Esophagus muscularis mucosa (tissue), 4 donors: ENCODE data around the gene CAPN7.

Experiments used
- EP300 ChIP-seq: sonication (generic); formaldehyde crosslinking; IDR thresholded peaks from one replicate; pipeline ENCODE4 v1.6.1; 2017; ENCODE audit warnings: antibody characterized with exemption
- POLR2A ChIP-seq: fragments of 450-650 bp; IDR thresholded peaks from one replicate; pipeline ENCODE4 v1.6.1; 2017; ENCODE audit warnings: antibody characterized with exemption, moderate library complexity, mild to moderate bottlenecking, low read depth
- POLR2AphosphoS5 ChIP-seq, 2 donors: sonication (generic); formaldehyde crosslinking; IDR thresholded peaks; one replicate each; pipeline ENCODE4 v1.6.1; 2017; ENCODE audit warnings: antibody characterized with exemption in 2 of 2
- TF ChIP-seq, protein P1 (sequence below), 3 experiments: fragments of 200-600 bp in 2 of 3; fragments of 450-650 bp in 1 of 3; sonication (generic) in 2 of 3; IDR thresholded peaks; one replicate each; pipeline ENCODE4 v1.5.1; 2017 to 2019; ENCODE audit warnings: antibody characterized with exemption in 3 of 3, mild to moderate bottlenecking in 2 of 3, moderate library complexity in 1 of 3

DNA sequence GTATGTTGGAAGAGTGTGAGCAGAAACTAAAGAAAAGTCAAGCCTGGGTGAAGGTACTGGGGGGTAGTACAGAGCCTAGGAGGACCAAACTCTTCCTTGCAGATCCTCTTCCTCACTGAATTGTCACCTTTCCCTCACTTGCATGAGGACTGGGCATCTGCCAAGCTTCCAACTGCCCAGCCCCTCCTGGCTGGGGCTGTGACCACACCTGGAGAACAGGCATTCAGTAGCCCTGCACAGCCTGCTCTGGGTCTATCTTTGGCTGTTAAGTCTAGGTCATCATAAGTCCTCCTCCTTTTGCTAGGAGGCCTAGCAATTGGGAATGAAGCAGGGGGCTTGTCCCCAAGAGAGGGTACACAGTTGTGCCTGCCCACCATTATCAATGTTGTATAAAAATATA is 55.2 kb downstream of the CAPN7 start:
- TF ChIP-seq, protein P1, sequence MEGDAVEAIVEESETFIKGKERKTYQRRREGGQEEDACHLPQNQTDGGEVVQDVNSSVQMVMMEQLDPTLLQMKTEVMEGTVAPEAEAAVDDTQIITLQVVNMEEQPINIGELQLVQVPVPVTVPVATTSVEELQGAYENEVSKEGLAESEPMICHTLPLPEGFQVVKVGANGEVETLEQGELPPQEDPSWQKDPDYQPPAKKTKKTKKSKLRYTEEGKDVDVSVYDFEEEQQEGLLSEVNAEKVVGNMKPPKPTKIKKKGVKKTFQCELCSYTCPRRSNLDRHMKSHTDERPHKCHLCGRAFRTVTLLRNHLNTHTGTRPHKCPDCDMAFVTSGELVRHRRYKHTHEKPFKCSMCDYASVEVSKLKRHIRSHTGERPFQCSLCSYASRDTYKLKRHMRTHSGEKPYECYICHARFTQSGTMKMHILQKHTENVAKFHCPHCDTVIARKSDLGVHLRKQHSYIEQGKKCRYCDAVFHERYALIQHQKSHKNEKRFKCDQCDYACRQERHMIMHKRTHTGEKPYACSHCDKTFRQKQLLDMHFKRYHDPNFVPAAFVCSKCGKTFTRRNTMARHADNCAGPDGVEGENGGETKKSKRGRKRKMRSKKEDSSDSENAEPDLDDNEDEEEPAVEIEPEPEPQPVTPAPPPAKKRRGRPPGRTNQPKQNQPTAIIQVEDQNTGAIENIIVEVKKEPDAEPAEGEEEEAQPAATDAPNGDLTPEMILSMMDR (IDR thresholded peaks at IDR 0.05) = no peak
- TF ChIP-seq POLR2AphosphoS5 (IDR thresholded peaks at IDR 0.05) (no peak), EP300 (no peak), POLR2A (no peak)
